Measurements from ENCODE around the gene LHX5.

DNA sequence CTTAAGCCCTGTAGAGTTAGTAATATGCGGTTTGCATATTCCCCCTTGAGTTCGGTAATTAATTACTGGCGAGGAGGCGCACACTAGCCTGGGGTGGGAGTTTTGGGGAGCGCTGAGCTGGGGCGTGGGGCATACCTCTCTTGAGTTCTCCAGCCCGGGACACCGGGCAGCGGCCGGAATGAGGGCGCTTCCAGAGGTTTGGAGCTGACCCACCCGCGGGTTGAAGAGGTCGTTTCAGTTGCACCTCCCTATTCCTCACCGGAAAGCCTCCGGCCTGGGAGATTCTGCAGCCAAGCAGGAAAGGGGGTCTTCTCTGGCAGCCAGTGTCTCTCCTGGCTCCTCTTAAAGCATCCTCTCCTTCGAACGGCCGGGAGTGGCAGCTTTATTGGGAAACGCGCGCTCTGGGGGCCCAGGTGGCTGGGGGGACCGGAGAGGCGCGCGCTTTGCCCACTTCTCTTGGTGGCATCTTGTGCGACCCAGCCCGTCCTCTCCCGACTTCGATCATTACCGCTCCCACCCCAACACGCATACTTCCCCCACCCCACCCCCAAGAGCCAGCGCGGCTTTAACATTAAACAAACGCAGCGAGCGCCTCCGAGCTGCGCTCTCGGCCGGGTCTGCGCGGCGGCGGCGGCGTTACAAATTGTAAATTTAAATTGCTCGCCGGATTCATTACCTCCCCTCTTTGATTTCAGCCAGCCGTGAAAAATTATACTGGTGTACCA, 3.9 kb upstream of the LHX5 start:
- TF ChIP-seq POLR2A (IDR thresholded peaks at IDR 0.05; ENCODE audit: low read depth, low read length) = no peak
- TF ChIP-seq POLR2AphosphoS5 (IDR thresholded peaks at IDR 0.05; ENCODE audit: low read depth, low read length) = no peak
- no peak for TF ChIP-seq SPI1 (IDR thresholded peaks at IDR 0.05; ENCODE audit: low read depth, low read length)
- TF ChIP-seq POU2F2 (IDR thresholded peaks at IDR 0.05; ENCODE audit: low read depth, low read length) = no peak
- no peak for TF ChIP-seq TAF1 (IDR thresholded peaks at IDR 0.05; ENCODE audit: low read depth, low read length)

Measured in GM12891 (cell line).